Muscle of back (tissue), 11 donors: ENCODE data around the gene FAM219B. TPM values are rescaled to one million over a fixed set of nuclear protein-coding genes. Genes with fewer than 3 reads are reported as not detected.

Experiments used
- DNase-seq, 3 donors: peaks; one replicate each; pipeline versions ENCODE4 v3.0.0 to v3.0.0-alpha.2; 2013
- polyA plus RNA-seq, 10 donors: library from polyadenylated mRNA; unstranded; fragments of 120-200 nt; gene quantifications; one replicate each; pipeline ENCODE4 v1.2.1, GENCODE V29; 2013; ENCODE audit not compliant: insufficient read length in 10 of 10

Gene FAM219B
- polyA plus RNA-seq, 10 donors, result 37.0 to 55.6 (median 43.6) TPM

DNA sequence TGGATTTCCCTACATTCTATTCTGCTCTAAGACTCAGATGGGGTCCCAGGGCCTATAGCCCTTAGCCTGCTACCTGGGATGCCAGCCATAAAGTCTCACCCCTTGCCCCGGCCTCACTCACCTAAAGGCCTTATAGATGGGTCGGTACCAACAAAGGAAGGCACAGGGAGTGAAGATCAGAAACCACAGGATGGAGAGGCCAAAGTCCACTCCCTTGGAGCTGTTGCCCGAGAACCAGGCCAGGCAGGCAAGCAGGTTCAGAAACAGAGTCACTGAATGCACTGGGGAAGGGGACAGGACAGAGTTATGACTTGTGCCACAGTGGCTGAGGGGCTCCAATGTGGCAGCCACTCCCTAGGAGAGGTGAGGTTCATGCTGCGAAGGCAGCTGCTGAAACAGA lies 56.3 kb downstream of the FAM219B start:
- no peak for DNase-seq

Other genes starting within 250 kb of the FAM219B start
- 10 to 100 TPM; 21.4 to 35.1 (median 23.5) TPM for gene EDC3, start 210.8 kb downstream of the FAM219B start, polyA plus RNA-seq
- gene CYP1A1, start 181.3 kb downstream of the FAM219B start, polyA plus RNA-seq, result under 1 TPM in 1 of 10 donors, not detected in 9; 0.38 TPM
- gene CYP1A2, start 158.0 kb downstream of the FAM219B start, polyA plus RNA-seq, result under 1 TPM in 7 of 10 donors, not detected in 3; 0.04 to 0.17 (median 0.08) TPM
- gene CSK, start 124.8 kb downstream of the FAM219B start, polyA plus RNA-seq, result 10 to 100 TPM; 23.1 to 42.0 (median 32.1) TPM
- gene LMAN1L, start 94.0 kb downstream of the FAM219B start, polyA plus RNA-seq, result under 1 TPM in 1 of 10 donors, not detected in 9; 0.20 TPM
- gene CPLX3, start 80.2 kb downstream of the FAM219B start, polyA plus RNA-seq, result under 1 TPM in 1 of 10 donors, not detected in 9; 0.10 TPM
- gene ULK3, start 63.7 kb downstream of the FAM219B start, polyA plus RNA-seq, result 10 to 100 TPM; 24.3 to 44.8 (median 30.4) TPM
- gene SCAMP2, start 33.5 kb downstream of the FAM219B start, polyA plus RNA-seq, result 10 to 100 TPM; 49.3 to 63.3 (median 54.8) TPM
- 10 to 100 TPM; 47.8 to 64.6 (median 56.9) TPM for gene MPI, start 16.8 kb downstream of the FAM219B start, polyA plus RNA-seq
- gene COX5A, start 31.2 kb upstream of the FAM219B start, polyA plus RNA-seq, result 100 to 1,000 TPM; 192 to 258 (median 234) TPM
- gene RPP25, start 49.9 kb upstream of the FAM219B start, polyA plus RNA-seq, result 1 to 10 TPM in 8 of 10 donors, under 1 TPM in 2; 0.69 to 1.9 (median 1.4) TPM
- gene SCAMP5, start 88.7 kb upstream of the FAM219B start, polyA plus RNA-seq, result 1 to 10 TPM; 2.8 to 7.5 (median 4.9) TPM
- 1 to 10 TPM; 4.9 to 8.7 (median 7.1) TPM for gene PPCDC, start 116.7 kb upstream of the FAM219B start, polyA plus RNA-seq